ENCODE results near the gene CAMK1D. TPM values are rescaled to one million over a fixed set of nuclear protein-coding genes. Genes with fewer than 3 reads are reported as not detected.

Gene CAMK1D
- polyA plus RNA-seq, 1 donor (not counting 4 experiments of a cell fraction or from before 2014, with no cell fraction given) = 0.76 TPM

DNA sequence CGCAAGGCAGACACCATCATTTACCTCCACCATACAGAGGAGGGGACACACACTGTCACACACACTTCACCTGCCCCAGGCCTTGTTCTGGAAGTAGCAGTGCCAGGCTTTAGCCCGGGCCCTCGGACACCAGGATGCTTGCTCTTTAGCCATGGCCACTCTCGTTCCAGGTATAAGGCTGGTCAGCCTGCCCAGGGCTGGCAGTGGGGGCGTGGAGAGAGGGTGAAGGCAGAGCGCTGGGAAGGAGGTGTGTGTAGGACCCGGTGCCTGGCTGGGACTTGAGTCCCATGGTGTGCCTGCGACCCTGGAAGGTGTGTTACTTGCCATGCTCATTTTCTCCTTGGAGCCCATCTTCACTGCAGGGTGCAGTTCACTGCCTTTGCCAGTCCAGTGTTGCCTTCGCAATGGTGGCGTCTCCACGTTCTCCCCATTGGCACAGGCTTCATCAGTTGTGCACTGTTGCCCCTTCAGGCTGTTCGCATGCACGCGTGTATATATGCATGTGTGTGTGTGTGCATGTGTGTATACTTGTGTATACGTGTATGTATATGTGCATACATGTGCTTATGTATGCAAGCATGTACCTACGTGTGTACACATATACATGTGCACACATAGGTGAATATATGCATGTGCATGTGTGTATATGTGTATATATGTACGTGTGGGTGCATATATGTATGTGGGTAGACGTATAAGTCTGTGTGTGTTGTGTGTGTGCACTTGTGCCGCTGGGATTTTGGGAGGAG, 153.4 kb downstream of the CAMK1D start:
- H2AFZ ChIP-seq (ENCODE audit: control insufficient read depth, low read length) = no peak overlapping the region
- TF ChIP-seq, protein P1, sequence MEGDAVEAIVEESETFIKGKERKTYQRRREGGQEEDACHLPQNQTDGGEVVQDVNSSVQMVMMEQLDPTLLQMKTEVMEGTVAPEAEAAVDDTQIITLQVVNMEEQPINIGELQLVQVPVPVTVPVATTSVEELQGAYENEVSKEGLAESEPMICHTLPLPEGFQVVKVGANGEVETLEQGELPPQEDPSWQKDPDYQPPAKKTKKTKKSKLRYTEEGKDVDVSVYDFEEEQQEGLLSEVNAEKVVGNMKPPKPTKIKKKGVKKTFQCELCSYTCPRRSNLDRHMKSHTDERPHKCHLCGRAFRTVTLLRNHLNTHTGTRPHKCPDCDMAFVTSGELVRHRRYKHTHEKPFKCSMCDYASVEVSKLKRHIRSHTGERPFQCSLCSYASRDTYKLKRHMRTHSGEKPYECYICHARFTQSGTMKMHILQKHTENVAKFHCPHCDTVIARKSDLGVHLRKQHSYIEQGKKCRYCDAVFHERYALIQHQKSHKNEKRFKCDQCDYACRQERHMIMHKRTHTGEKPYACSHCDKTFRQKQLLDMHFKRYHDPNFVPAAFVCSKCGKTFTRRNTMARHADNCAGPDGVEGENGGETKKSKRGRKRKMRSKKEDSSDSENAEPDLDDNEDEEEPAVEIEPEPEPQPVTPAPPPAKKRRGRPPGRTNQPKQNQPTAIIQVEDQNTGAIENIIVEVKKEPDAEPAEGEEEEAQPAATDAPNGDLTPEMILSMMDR (optimal IDR thresholded peaks at IDR 0.05 in 1 of 3, IDR thresholded peaks at IDR 0.05 in 1 of 3, conservative IDR thresholded peaks at IDR 0.05 in 1 of 3; ENCODE audit: extremely low read depth in 1 of 3, insufficient read depth in 2 of 3, low read length in 3 of 3) = no peak
- TF ChIP-seq EZH2 (IDR thresholded peaks at IDR 0.05; ENCODE audit: low read length) = no peak
- FAIRE-seq (no peak), DNase-seq (ENCODE audit: low read depth, low spot score) (no peak)
- no peak overlapping the region for H3K27ac ChIP-seq (ENCODE audit: control insufficient read depth, insufficient read depth, low read length)
- no peaks in the 10 kb centered on the region for H4K20me1 ChIP-seq (ENCODE audit: control insufficient read depth, extremely low read depth, insufficient read depth, low read length)
- H3K79me2 ChIP-seq (ENCODE audit: control insufficient read depth, insufficient read depth, low read length) = no peaks in the 10 kb centered on the region
- H3K9me1 ChIP-seq (ENCODE audit: control insufficient read depth, extremely low read depth, insufficient read depth, low read length) = no peaks in the 10 kb centered on the region
- H3K4me2 ChIP-seq (ENCODE audit: control insufficient read depth, extremely low read depth, insufficient read depth, low read depth, low read length) = no peak overlapping the region
- H3K4me3 ChIP-seq (ENCODE audit: control insufficient read depth in 2 of 3, extremely low read depth in 1 of 3, insufficient read depth in 2 of 3, low read depth in 1 of 3, low read length in 3 of 3) = no peak overlapping the region
- no peak overlapping the region for H3K9ac ChIP-seq (ENCODE audit: control insufficient read depth, extremely low read depth, insufficient read depth, low read length)
- H3K9me3 ChIP-seq (ENCODE audit: control insufficient read depth, low read depth, low read length) = no peaks in the 10 kb centered on the region
- no peaks in the 10 kb centered on the region for H3K27me3 ChIP-seq (ENCODE audit: control insufficient read depth, extremely low read depth, insufficient read depth, low read length)
- no peaks in the 10 kb centered on the region for H3K4me1 ChIP-seq (ENCODE audit: control insufficient read depth, extremely low read depth, insufficient read depth, low read length)
- H3K36me3 ChIP-seq (ENCODE audit: control insufficient read depth in 2 of 2, extremely low read depth in 1 of 2, insufficient read depth in 2 of 2, low read length in 2 of 2) = no peaks in the 10 kb centered on the region
- dilution Hi-C loops (cut with MboI; ENCODE audit: extremely low pct_ligation_motif_present, low sequenced_read_pairs) = no loop called here

DNA sequence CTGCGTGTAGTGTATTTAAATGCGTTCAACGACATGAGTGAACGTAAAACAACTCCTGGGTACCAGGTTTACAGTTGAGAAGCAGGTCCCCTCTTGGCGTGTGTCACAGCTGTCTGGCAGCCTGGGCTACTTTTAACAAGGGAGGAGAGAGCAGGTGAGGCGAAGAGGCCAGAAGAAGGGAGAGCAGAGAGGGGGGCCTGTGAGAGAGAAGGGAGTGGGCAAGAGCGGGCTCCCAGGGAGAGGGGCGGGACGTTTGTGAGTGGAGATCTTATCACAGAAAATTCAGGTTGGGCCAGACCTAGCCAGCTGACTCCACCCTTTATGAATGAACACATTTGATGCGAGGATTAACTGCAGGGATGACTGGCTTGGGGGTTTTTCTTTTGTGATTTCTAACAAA, 154.0 kb downstream of the CAMK1D start:
- DNase-seq (ENCODE audit: low read depth, low spot score) = no peak
- Histone ChIP-seq H3K9ac (ENCODE audit: control insufficient read depth, extremely low read depth, insufficient read depth, low read length) (no peak overlapping the region), H3K9me3 (ENCODE audit: control insufficient read depth, low read depth, low read length) (no peaks in the 10 kb centered on the region), H3K4me3 (ENCODE audit: control insufficient read depth in 2 of 3, extremely low read depth in 1 of 3, insufficient read depth in 2 of 3, low read depth in 1 of 3, low read length in 3 of 3) (no peak overlapping the region), H4K20me1 (ENCODE audit: control insufficient read depth, extremely low read depth, insufficient read depth, low read length) (no peaks in the 10 kb centered on the region), H2AFZ (ENCODE audit: control insufficient read depth, low read length) (no peak overlapping the region), H3K27ac (ENCODE audit: control insufficient read depth, insufficient read depth, low read length) (no peak overlapping the region), H3K36me3 (ENCODE audit: control insufficient read depth in 2 of 2, extremely low read depth in 1 of 2, insufficient read depth in 2 of 2, low read length in 2 of 2) (no peaks in the 10 kb centered on the region), H3K4me1 (ENCODE audit: control insufficient read depth, extremely low read depth, insufficient read depth, low read length) (no peaks in the 10 kb centered on the region), H3K27me3 (ENCODE audit: control insufficient read depth, extremely low read depth, insufficient read depth, low read length) (no peaks in the 10 kb centered on the region), H3K79me2 (ENCODE audit: control insufficient read depth, insufficient read depth, low read length) (no peaks in the 10 kb centered on the region), H3K4me2 (ENCODE audit: control insufficient read depth, extremely low read depth, insufficient read depth, low read depth, low read length) (no peak overlapping the region), H3K9me1 (ENCODE audit: control insufficient read depth, extremely low read depth, insufficient read depth, low read length) (no peaks in the 10 kb centered on the region)
- no peak for FAIRE-seq
- TF ChIP-seq EZH2 (IDR thresholded peaks at IDR 0.05; ENCODE audit: low read length) = no peak
- TF ChIP-seq, protein P1 (optimal IDR thresholded peaks at IDR 0.05 in 1 of 3, IDR thresholded peaks at IDR 0.05 in 1 of 3, conservative IDR thresholded peaks at IDR 0.05 in 1 of 3; ENCODE audit: extremely low read depth in 1 of 3, insufficient read depth in 2 of 3, low read length in 3 of 3) = no peak
- dilution Hi-C loops (cut with MboI; ENCODE audit: extremely low pct_ligation_motif_present, low sequenced_read_pairs) = no loop called here

Data from keratinocyte (primary cell).